B cell (primary cell): ENCODE measurements around the gene SPTA1. TPM values are rescaled to one million over a fixed set of nuclear protein-coding genes. Genes with fewer than 3 reads are reported as not detected.

Source experiments
- ATAC-seq: fragments of 200-7000 bp; cut with Tn5 transposase; one replicate; pipeline ENCODE4 v1.10.0; 2021; ENCODE audit warnings: low read depth, mild to moderate bottlenecking, moderate number of reproducible peaks, moderate library complexity
- CTCF ChIA-PET: fragments of 350-600 bp; sonication (Branson Sonifier 250); formaldehyde crosslinking; loops from one replicate; lab custom pipeline; 2021; ENCODE audit warnings: antibody characterized with exemption, inconsistent platforms; lab: Charles Lee
- POLR2A ChIA-PET: fragments of 350-600 bp; sonication (Branson Sonifier 250); formaldehyde crosslinking; loops from one replicate; lab custom pipeline; 2021; ENCODE audit warnings: antibody characterized with exemption; lab: Charles Lee
- DNase-seq: peaks from one replicate; pipeline ENCODE4 v3.0.0; 2013
- H2AFZ ChIP-seq: 2 replicates; pipeline ENCODE4 v1.6.1; 2012; ENCODE audit warnings: mild to moderate bottlenecking, low read depth, low read length; ENCODE audit not compliant: insufficient read depth, poor library complexity, severe bottlenecking
- H3K27ac ChIP-seq, 2 donors: 1 replicate in 1 of 2; 2 replicates in 1 of 2; pipeline ENCODE4 v1.5.1; 2012 to 2013; ENCODE audit warnings: low read length in 2 of 2, mild to moderate bottlenecking in 2 of 2, moderate library complexity in 1 of 2
- H3K27me3 ChIP-seq, 4 experiments: fragments of 200-600 bp in 1 of 4; sonication (generic) in 1 of 4; replicated peaks in 1 of 4; 1 replicate in 2 of 4; 2 replicates in 2 of 4; pipeline versions ENCODE4 v1.6.1 to v1.7.0; 2013 to 2016; ENCODE audit warnings: low read length in 3 of 4, mild to moderate bottlenecking in 2 of 4, mixed read lengths in 1 of 4, moderate library complexity in 1 of 4; ENCODE audit not compliant: insufficient read depth in 4 of 4, control insufficient read depth in 3 of 4; ENCODE audit errors: control extremely low read depth in 1 of 4
- H3K36me3 ChIP-seq, 2 experiments: replicated peaks in 1 of 2; 1 replicate in 1 of 2; 2 replicates in 1 of 2; pipeline versions ENCODE4 v1.6.1 to v1.7.1; 2013; ENCODE audit warnings: low read length in 1 of 2; ENCODE audit not compliant: insufficient read depth in 2 of 2, control insufficient read depth in 1 of 2; ENCODE audit errors: control extremely low read depth in 1 of 2, extremely low read depth in 1 of 2
- H3K4me1 ChIP-seq, 2 donors: fragments of 200-600 bp in 1 of 2; sonication (generic) in 1 of 2; 1 replicate in 1 of 2; 2 replicates in 1 of 2; pipeline versions ENCODE4 v1.5.1 to v1.6.1; 2013 to 2017; ENCODE audit warnings: low read length in 2 of 2; ENCODE audit not compliant: control insufficient read depth in 2 of 2, insufficient read depth in 2 of 2
- H3K4me2 ChIP-seq: replicated peaks from 2 replicates; pipeline ENCODE3; 2012; ENCODE audit warnings: mild to moderate bottlenecking, low read depth, low read length; ENCODE audit not compliant: poor library complexity, severe bottlenecking
- H3K4me3 ChIP-seq, 5 experiments: fragments of 200-600 bp in 1 of 5; sonication (generic) in 1 of 5; 1 replicate in 3 of 5; 2 replicates in 2 of 5; pipeline versions ENCODE4 v1.5.1 to v1.7.0; 2011 to 2016; ENCODE audit warnings: low read length in 4 of 5, mild to moderate bottlenecking in 4 of 5, low read depth in 2 of 5, control low read depth in 1 of 5, moderate library complexity in 1 of 5; ENCODE audit not compliant: insufficient read depth in 1 of 5; ENCODE audit errors: control extremely low read depth in 1 of 5, extremely low read depth in 1 of 5
- H3K79me2 ChIP-seq: fragments of 200-600 bp; sonication (generic); one replicate; pipeline ENCODE4 v1.6.0; 2016; ENCODE audit warnings: low read length; ENCODE audit not compliant: control insufficient read depth, insufficient read depth
- H3K9ac ChIP-seq: fragments of 200-600 bp; sonication (generic); 2 replicates; pipeline ENCODE4 v1.6.1; 2017; ENCODE audit warnings: mild to moderate bottlenecking, low read length, moderate library complexity
- H3K9me3 ChIP-seq, 3 donors: one replicate each; pipeline versions ENCODE4 v1.6.1 to v1.7.1; 2013; ENCODE audit warnings: low read length in 2 of 3; ENCODE audit not compliant: control insufficient read depth in 2 of 3, insufficient read depth in 1 of 3; ENCODE audit errors: control extremely low read depth in 1 of 3
- H4K20me1 ChIP-seq: 2 replicates; pipeline ENCODE4 v1.6.0; 2012; ENCODE audit warnings: mild to moderate bottlenecking, low read length; ENCODE audit not compliant: insufficient read depth, control insufficient read depth, poor library complexity, severe bottlenecking
- H3K27ac Mint-ChIP-seq: one replicate; pipeline ENCODE4 v1.8.0; 2021; ENCODE audit warnings: mixed read lengths
- H3K27me3 Mint-ChIP-seq: one replicate; pipeline ENCODE4 v1.8.0; 2021; ENCODE audit warnings: mixed read lengths
- H3K4me1 Mint-ChIP-seq: one replicate; pipeline ENCODE4 v1.8.0; 2021; ENCODE audit warnings: mixed read lengths
- H3K4me3 Mint-ChIP-seq: one replicate; pipeline ENCODE4 v1.8.0; 2021; ENCODE audit warnings: mixed read lengths
- H3K9me3 Mint-ChIP-seq: one replicate; pipeline ENCODE4 v1.8.0; 2022; ENCODE audit warnings: mixed read lengths; ENCODE audit not compliant: insufficient read depth
- EZH2 ChIP-seq: IDR thresholded peaks from 2 replicates; pipeline ENCODE4 v1.6.1; 2012; ENCODE audit warnings: borderline replicate concordance, low read depth, mild to moderate bottlenecking, moderate library complexity, low read length; ENCODE audit not compliant: insufficient read depth, poor library complexity, severe bottlenecking
- WGBS: methylation state at CpG from one replicate; pipeline ENCODE4 v1.1.5; 2013; ENCODE audit warnings: missing lambda C conversion rate; ENCODE audit not compliant: insufficient coverage; 5-methylcytosine and 5-hydroxymethylcytosine counted together
- intact Hi-C: fragments of 100-400 bp; cut with micrococcal nuclease; formaldehyde crosslinking; loops from one replicate; pipeline ENCODE4 v1.10.0; 2022
- polyA plus RNA-seq: library from polyadenylated mRNA; depleted of rRNA; stranded (reverse); fragments of >200 nt; gene quantifications from 2 replicates; pipeline ENCODE4 v1.2.3, GENCODE V29; 2012
- total RNA-seq, 2 donors: library from RNA; stranded (reverse); fragments of 120-200 nt in 1 of 2; gene quantifications; 1 replicate in 1 of 2; 2 replicates in 1 of 2; pipeline versions ENCODE4 v1.2.3 to v1.2.4, GENCODE V29; 2013 to 2022
- TF ChIP-seq, protein P1 (sequence below): fragments of 200-600 bp; IDR thresholded peaks from one replicate; pipeline ENCODE4 v1.8.0; 2022; ENCODE audit warnings: antibody characterized with exemption, mild to moderate bottlenecking

SPTA1 gene
- total and polyA plus RNA-seq, 2 donors (not counting 1 experiment from before 2014, with no cell fraction given), result 0.21 TPM; not detected in 1

DNA sequence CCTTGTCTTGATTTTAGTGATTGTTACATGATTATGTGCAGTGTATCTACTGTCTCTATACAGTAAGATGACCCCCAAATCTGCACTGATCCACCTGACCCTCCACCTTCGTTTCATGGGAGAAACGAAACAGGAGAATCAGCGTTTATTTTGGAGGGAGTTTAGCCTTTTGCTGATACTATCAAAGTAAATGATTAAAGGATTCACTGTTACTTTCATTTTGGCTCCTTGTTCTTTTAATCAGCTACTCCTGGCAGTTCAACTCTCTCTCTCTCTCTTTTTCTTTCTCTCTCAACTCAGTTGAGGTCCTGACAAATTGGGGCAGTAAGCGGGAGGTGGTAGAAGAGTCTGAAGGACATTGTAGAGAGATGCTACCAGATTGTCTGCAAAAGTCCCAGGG lies 43.9 kb upstream of the SPTA1 start:
- H3K9me3 Mint-ChIP-seq, result no peaks in the 10 kb centered on the region
- no peak overlapping the region for H3K27ac Mint-ChIP-seq
- 100% methylated on average over 1 of the region's 4 CpGs for WGBS
- H2AFZ ChIP-seq, result no peak overlapping the region
- H3K4me1 Mint-ChIP-seq, result no peaks in the 10 kb centered on the region
- H3K36me3 ChIP-seq, result no peaks in the 10 kb centered on the region
- ATAC-seq, result no peak
- no peaks in the 10 kb centered on the region for H3K9me3 ChIP-seq
- H3K9ac ChIP-seq, result no peak overlapping the region
- H3K27me3 Mint-ChIP-seq, result peaks cover 16% of the 10 kb centered on the region
- H3K4me3 Mint-ChIP-seq, result no peak overlapping the region
- DNase-seq, result no peak
- ChIA-PET POLR2A (no interaction called here), CTCF (no interaction called here)
- no peak for TF ChIP-seq EZH2
- TF ChIP-seq, protein P1, sequence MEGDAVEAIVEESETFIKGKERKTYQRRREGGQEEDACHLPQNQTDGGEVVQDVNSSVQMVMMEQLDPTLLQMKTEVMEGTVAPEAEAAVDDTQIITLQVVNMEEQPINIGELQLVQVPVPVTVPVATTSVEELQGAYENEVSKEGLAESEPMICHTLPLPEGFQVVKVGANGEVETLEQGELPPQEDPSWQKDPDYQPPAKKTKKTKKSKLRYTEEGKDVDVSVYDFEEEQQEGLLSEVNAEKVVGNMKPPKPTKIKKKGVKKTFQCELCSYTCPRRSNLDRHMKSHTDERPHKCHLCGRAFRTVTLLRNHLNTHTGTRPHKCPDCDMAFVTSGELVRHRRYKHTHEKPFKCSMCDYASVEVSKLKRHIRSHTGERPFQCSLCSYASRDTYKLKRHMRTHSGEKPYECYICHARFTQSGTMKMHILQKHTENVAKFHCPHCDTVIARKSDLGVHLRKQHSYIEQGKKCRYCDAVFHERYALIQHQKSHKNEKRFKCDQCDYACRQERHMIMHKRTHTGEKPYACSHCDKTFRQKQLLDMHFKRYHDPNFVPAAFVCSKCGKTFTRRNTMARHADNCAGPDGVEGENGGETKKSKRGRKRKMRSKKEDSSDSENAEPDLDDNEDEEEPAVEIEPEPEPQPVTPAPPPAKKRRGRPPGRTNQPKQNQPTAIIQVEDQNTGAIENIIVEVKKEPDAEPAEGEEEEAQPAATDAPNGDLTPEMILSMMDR, result no peak
- intact Hi-C loops, result no loop called here
- H3K27ac ChIP-seq, result no peak overlapping the region
- no peaks in the 10 kb centered on the region for H3K79me2 ChIP-seq
- no peak overlapping the region for H3K4me2 ChIP-seq
- no peaks in the 10 kb centered on the region for H4K20me1 ChIP-seq
- no peak overlapping the region for H3K4me3 ChIP-seq
- no peaks in the 10 kb centered on the region for H3K4me1 ChIP-seq
- H3K27me3 ChIP-seq, result peaks cover 0 to 9% (median 0%) of the 10 kb centered on the region in 4 experiments

DNA sequence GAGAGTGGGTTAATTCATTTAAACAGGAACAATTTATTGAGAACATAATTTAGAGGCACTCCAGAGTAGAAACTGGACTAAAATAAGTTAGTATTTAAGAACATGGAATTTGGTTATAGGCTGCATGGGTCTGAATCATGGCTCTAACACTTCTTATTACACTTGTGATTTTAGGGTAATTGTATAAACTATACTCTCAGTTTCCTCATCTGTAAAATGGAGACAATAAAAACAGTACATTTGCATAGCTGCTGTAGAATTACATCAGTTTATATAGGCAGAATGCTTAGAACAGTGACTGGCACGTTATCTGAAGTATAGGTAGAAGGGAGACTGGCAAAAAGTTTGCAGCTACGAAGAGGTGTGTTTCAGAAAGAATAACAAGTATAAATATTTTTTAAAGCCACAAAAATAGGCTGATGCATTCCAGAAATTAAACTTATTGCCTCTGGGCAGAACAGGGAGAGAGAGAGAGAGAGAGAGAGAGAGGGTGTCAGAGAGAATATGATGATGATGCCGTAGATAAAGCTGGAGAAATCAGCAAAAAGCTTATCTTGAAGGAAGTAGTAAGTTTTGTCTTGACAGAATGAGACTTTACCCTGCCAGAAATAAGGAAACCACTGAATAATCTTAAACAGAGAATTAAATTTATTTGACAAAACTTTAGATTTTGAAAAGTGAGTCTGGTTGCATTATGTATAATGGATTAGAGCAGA lies 42.2 kb upstream of the SPTA1 start:
- Histone ChIP-seq H4K20me1 (no peaks in the 10 kb centered on the region), H3K4me2 (no peak overlapping the region), H3K79me2 (no peaks in the 10 kb centered on the region), H3K27ac (no peak overlapping the region), H3K9me3 (no peaks in the 10 kb centered on the region), H2AFZ (no peak overlapping the region), H3K36me3 (no peaks in the 10 kb centered on the region), H3K9ac (no peak overlapping the region), H3K4me3 (no peak overlapping the region), H3K4me1 (no peaks in the 10 kb centered on the region), H3K27me3 (peaks cover 0 to 10% (median 0%) of the 10 kb centered on the region in 4 experiments)
- Mint-ChIP-seq H3K4me1 (no peaks in the 10 kb centered on the region), H3K9me3 (no peaks in the 10 kb centered on the region), H3K27ac (no peak overlapping the region), H3K4me3 (no peak overlapping the region), H3K27me3 (peaks cover 26% of the 10 kb centered on the region)
- DNase-seq (no peak), ATAC-seq (no peak)
- CTCF ChIA-PET, result no interaction called here
- POLR2A ChIA-PET, result no interaction called here
- intact Hi-C loops, result no loop called here
- TF ChIP-seq, protein P1, result no peak
- TF ChIP-seq EZH2, result no peak
- no CpG with 5 or more reads among the region's 3 CpGs for WGBS
